ENCODE results near the gene WDR70. TPM values are rescaled to one million over a fixed set of nuclear protein-coding genes. Genes with fewer than 3 reads are reported as not detected.

WDR70 gene
- total and polyA plus RNA-seq, 2 of the 8 experiments (the other 6 are each of a cell fraction or from before 2014, with no cell fraction given) = 10.6 to 37.4 TPM

- Histone ChIP-seq H3K18ac (ENCODE audit: extremely low read depth, low read length) (no peak overlapping the region), H2BK120ac (replicated peaks; ENCODE audit: low read depth, low read length) (no peak overlapping the region), H3K23me2 (ENCODE audit: low read depth, low read length) (no peaks in the 10 kb centered on the region), H3K36me3 (ENCODE audit: control insufficient read depth in 2 of 4, insufficient read depth in 4 of 4, low read length in 3 of 4) (peaks cover 0 to 9% (median 0%) of the 10 kb centered on the region in 4 experiments; a peak in 2 of 8 replicates), H4K20me1 (replicated peaks in 1 of 2; ENCODE audit: control insufficient read depth in 1 of 2, insufficient read depth in 2 of 2, low read length in 2 of 2) (no peaks in the 10 kb centered on the region), H3K23ac (ENCODE audit: insufficient read length) (no peak overlapping the region), H3K79me2 (ENCODE audit: control insufficient read depth in 1 of 2, insufficient read depth in 2 of 2, low read length in 2 of 2) (no peaks in the 10 kb centered on the region), H3K4me1 (replicated peaks in 1 of 4; ENCODE audit: control insufficient read depth in 3 of 4, insufficient read depth in 4 of 4, low read length in 3 of 4) (no peaks in the 10 kb centered on the region), H3K27ac (ENCODE audit: low read depth, low read length) (no peak overlapping the region), H4K8ac (ENCODE audit: extremely low read depth, insufficient read depth, low read length) (no peak overlapping the region), H3K79me1 (ENCODE audit: low read depth, low read length) (no peaks in the 10 kb centered on the region), H2BK5ac (ENCODE audit: low read depth, low read length) (no peak overlapping the region), H4K5ac (ENCODE audit: insufficient read length, low read depth, low read length) (no peak overlapping the region), H2BK20ac (ENCODE audit: low read length) (no peak overlapping the region), H3K27me3 (replicated peaks in 1 of 4; ENCODE audit: control insufficient read depth in 3 of 4, extremely low read depth in 1 of 4, insufficient read depth in 3 of 4, low read length in 3 of 4) (no peaks in the 10 kb centered on the region), H4K91ac (replicated peaks; ENCODE audit: insufficient read length, low read length) (no peak overlapping the region), H2BK12ac (ENCODE audit: low read depth, low read length) (no peak overlapping the region), H2AFZ (ENCODE audit: low read length) (no peak overlapping the region), H3K14ac (ENCODE audit: insufficient read length) (no peak overlapping the region), H3K4ac (replicated peaks; ENCODE audit: insufficient read length, low read depth, low read length) (no peak overlapping the region), H3K56ac (replicated peaks; ENCODE audit: insufficient read length, low read depth, low read length) (no peak overlapping the region), H3K4me3 (ENCODE audit: extremely low read depth in 1 of 4, insufficient read depth in 2 of 4, low read depth in 3 of 4, low read length in 4 of 4) (no peak overlapping the region), H3K9ac (replicated peaks in 1 of 4; ENCODE audit: extremely low read depth in 1 of 4, low read depth in 3 of 4, low read length in 3 of 4) (no peak overlapping the region), H3K4me2 (ENCODE audit: insufficient read depth in 1 of 2, low read depth in 2 of 2, low read length in 2 of 2) (no peak overlapping the region), H2BK15ac (ENCODE audit: low read length) (no peak overlapping the region), H3K9me3 (ENCODE audit: insufficient read depth in 2 of 2, low read depth in 1 of 2, low read length in 1 of 2) (peaks cover 14 to 18% of the 10 kb centered on the region in 2 experiments), H2AK5ac (ENCODE audit: low read depth, low read length) (no peak overlapping the region)
- WGBS, 2 experiments (ENCODE audit: extremely low coverage in 1 of 2, insufficient coverage in 1 of 2, insufficient read length in 1 of 2, insufficient replicate concordance in 2 of 2, low coverage in 1 of 2, low lambda C conversion rate in 2 of 2, missing lambda C conversion rate in 1 of 2) = 95% methylated on average over 8 of the region's 43 CpGs; no CpG with 5 or more reads in 1 of the 2 experiments
- POLR2A ChIA-PET (ENCODE audit: partially characterized antibody) = no interaction called here
- CTCF ChIA-PET (ENCODE audit: partially characterized antibody) = no interaction called here
- FAIRE-seq (no peak), DNase-seq (ENCODE audit: low read depth in 1 of 2, low spot score in 2 of 2) (no peak)
- TF ChIP-seq CEBPB (IDR thresholded peaks at IDR 0.05; ENCODE audit: low read depth, low read length) (no peak), GABPA (IDR thresholded peaks at IDR 0.05; ENCODE audit: borderline replicate concordance, insufficient read depth, low read length) (no peak), TBP (IDR thresholded peaks at IDR 0.05; ENCODE audit: low read depth, low read length) (no peak), PHF8 (conservative IDR thresholded peaks at IDR 0.05; ENCODE audit: low read depth, low read length) (no peak), ATF3 (IDR thresholded peaks at IDR 0.05; ENCODE audit: insufficient read depth, low read depth, low read length) (no peak), SUZ12 (IDR thresholded peaks at IDR 0.05; ENCODE audit: low read length) (no peak), TAF1 (IDR thresholded peaks at IDR 0.05; ENCODE audit: low read depth, low read length) (no peak), ZNF274 (IDR thresholded peaks at IDR 0.05; ENCODE audit: borderline replicate concordance, extremely low read depth, low read length) (no peak), SIX5 (IDR thresholded peaks at IDR 0.05; ENCODE audit: low read depth, low read length) (no peak)
These were observed 140.2 kb downstream of the WDR70 start for GRCh38 chr5:37519304-37519703.
